HG03060 (cell line): ENCODE measurements around the gene LRRC34.

ENCODE experiments used
- ATAC-seq: cut with Tn5 transposase; IDR thresholded peaks from one replicate; pipeline ENCODE4 v1.9.1; 2021; ENCODE audit warnings: low read depth, moderate number of reproducible peaks; ENCODE audit not compliant: unreplicated experiment

The LRRC34 gene

GRCh38 chr3:169769287-169770181 is 43.2 kb downstream of the LRRC34 start, which contains the start of gene ACTRT3:
TSS of gene ACTRT3 (minus strand) at chr3:169769561. CDS start at chr3:169769520, 41 bp downstream.
- no peak for ATAC-seq

- ATAC-seq: peak; percentile 47
Observed at GRCh38 chr3:169764882-169765612, 47.7 kb downstream of the LRRC34 start, which contains the start of gene TERC. TSS of gene TERC (minus strand) at chr3:169765060.

GRCh38 chr3:169764312-169764881 is 48.3 kb downstream of the LRRC34 start:
- ATAC-seq: peak; percentile 33

GRCh38 chr3:169760479-169760878 is 52.2 kb downstream of the LRRC34 start:
- ATAC-seq: no peak

GRCh38 chr3:169759256-169759655 is 53.4 kb downstream of the LRRC34 start:
- ATAC-seq: no peak

- no peak for ATAC-seq
Observed at GRCh38 chr3:169758359-169758994, 54.2 kb downstream of the LRRC34 start.

GRCh38 chr3:169755488-169755887 is 57.2 kb downstream of the LRRC34 start:
- no peak for ATAC-seq

GRCh38 chr3:169754711-169755110 is 58.0 kb downstream of the LRRC34 start:
- no peak for ATAC-seq

GRCh38 chr3:169751875-169752274 is 60.8 kb downstream of the LRRC34 start:
- no peak for ATAC-seq

- no peak for ATAC-seq
Observed at GRCh38 chr3:169750665-169751064, 62.0 kb downstream of the LRRC34 start.

GRCh38 chr3:169748670-169749069 is 64.0 kb downstream of the LRRC34 start:
- no peak for ATAC-seq

GRCh38 chr3:169746924-169747323 is 65.8 kb downstream of the LRRC34 start:
- no peak for ATAC-seq

- ATAC-seq: no peak
Observed at GRCh38 chr3:169744366-169745054, 68.2 kb downstream of the LRRC34 start.
